Common myeloid progenitor, CD34-positive (primary cell): ENCODE measurements around the gene NEK8.

Experiments used
- CTCF ChIA-PET: fragments of 350-600 bp; sonication (Branson Sonifier 250); formaldehyde crosslinking; loops from one replicate; lab custom pipeline; 2021; ENCODE audit warnings: antibody characterized with exemption; lab: Charles Lee
- POLR2A ChIA-PET: fragments of 350-600 bp; sonication (Branson Sonifier 250); formaldehyde crosslinking; loops from one replicate; lab custom pipeline; 2021; ENCODE audit warnings: antibody characterized with exemption; lab: Charles Lee
- DNase-seq, 3 donors: peaks; one replicate each; pipeline versions ENCODE4 v3.0.0 to v3.0.0-alpha.2; 2013
- H3K27ac ChIP-seq, 2 experiments: 1 replicate in 1 of 2; 2 replicates in 1 of 2; pipeline ENCODE4 v1.7.0; 2013; ENCODE audit warnings: inconsistent platforms in 2 of 2, low read length in 2 of 2, mild to moderate bottlenecking in 2 of 2, low read depth in 1 of 2, moderate library complexity in 1 of 2; ENCODE audit not compliant: severe bottlenecking in 2 of 2, insufficient read depth in 1 of 2, poor library complexity in 1 of 2
- H3K27me3 ChIP-seq, 5 experiments: replicated peaks in 2 of 5; 1 replicate in 3 of 5; 2 replicates in 2 of 5; pipeline versions ENCODE4 v1.6.1 to v1.7.0; 2013; ENCODE audit warnings: low read length in 4 of 5, mild to moderate bottlenecking in 2 of 5, moderate library complexity in 2 of 5, inconsistent platforms in 1 of 5; ENCODE audit not compliant: insufficient read depth in 5 of 5, control insufficient read depth in 4 of 5
- H3K36me3 ChIP-seq, 4 experiments: 1 replicate in 2 of 4; 2 replicates in 2 of 4; pipeline versions ENCODE4 v1.6.1 to v1.7.0; 2013; ENCODE audit warnings: low read length in 3 of 4, control low read depth in 1 of 4, mild to moderate bottlenecking in 1 of 4; ENCODE audit not compliant: control insufficient read depth in 4 of 4, insufficient read depth in 4 of 4
- H3K4me1 ChIP-seq, 4 experiments: 1 replicate in 3 of 4; 2 replicates in 1 of 4; pipeline versions ENCODE4 v1.6.1 to v1.7.1; 2013; ENCODE audit warnings: low read length in 3 of 4, mild to moderate bottlenecking in 3 of 4, control low read depth in 1 of 4, inconsistent platforms in 1 of 4, moderate library complexity in 1 of 4; ENCODE audit not compliant: control insufficient read depth in 4 of 4, insufficient read depth in 4 of 4; ENCODE audit errors: control extremely low read depth in 1 of 4
- H3K4me3 ChIP-seq, 7 experiments: 1 replicate in 4 of 7; 2 replicates in 3 of 7; pipeline versions ENCODE4 v1.5.1 to v1.7.0; 2013; ENCODE audit warnings: mild to moderate bottlenecking in 7 of 7, low read length in 6 of 7, moderate library complexity in 6 of 7, inconsistent platforms in 2 of 7, low read depth in 2 of 7, control low read depth in 1 of 7; ENCODE audit not compliant: insufficient read depth in 4 of 7, control insufficient read depth in 1 of 7; ENCODE audit errors: extremely low read depth in 1 of 7
- H3K9me3 ChIP-seq, 5 experiments: 1 replicate in 4 of 5; 2 replicates in 1 of 5; pipeline versions ENCODE4 v1.6.1 to v1.7.1; 2013; ENCODE audit warnings: low read length in 4 of 5, mild to moderate bottlenecking in 2 of 5, inconsistent platforms in 1 of 5, low read depth in 1 of 5, moderate library complexity in 1 of 5; ENCODE audit not compliant: control insufficient read depth in 4 of 5, insufficient read depth in 2 of 5; ENCODE audit errors: control extremely low read depth in 1 of 5
- WGBS: methylation state at CpG from one replicate; pipeline ENCODE4 v1.1.5; 2013; ENCODE audit not compliant: insufficient coverage; 5-methylcytosine and 5-hydroxymethylcytosine counted together

Gene NEK8

GRCh38 chr17:28724500-28725165, 4.0 kb upstream of the NEK8 start:
- no peaks in the 10 kb centered on the region for H3K9me3 ChIP-seq
- WGBS: 96% methylated on average over 10 of the region's 10 CpGs
- peaks cover 9 to 68% (median 58%) of the 10 kb centered on the region in 4 experiments for H3K4me1 ChIP-seq
- H3K4me3 ChIP-seq: peak overlapping the region in 1 of 7 experiments; percentile 67
- ChIA-PET CTCF (interaction anchor here (1.1 to 17.9 kb wide), 5 partner anchors 13 to 393 kb away, joined by 3 to 507 read pairs (median 7); partner anchors contain the start of genes PROCA1 and TRAF4), POLR2A (interaction anchor here (0.5 to 0.6 kb wide), 2 partner anchors 21 to 1380 kb away, joined by 3 read pairs; no protein-coding TSS in a partner anchor)
- H3K27me3 ChIP-seq: no peaks in the 10 kb centered on the region
- no peak overlapping the region for H3K27ac ChIP-seq
- no peak for DNase-seq
- H3K36me3 ChIP-seq: peaks cover 8 to 50% (median 34%) of the 10 kb centered on the region in 4 experiments

- CTCF ChIA-PET: interaction anchor here (1.1 to 17.9 kb wide), 6 partner anchors 14 to 392 kb away, joined by 3 to 507 read pairs (median 14); partner anchors contain the start of genes PROCA1 and TRAF4
- DNase-seq: peak in 1 of 3 donors; percentile 28
- peak overlapping the region in 1 of 2 experiments; percentile 61 for H3K27ac ChIP-seq
Observed at GRCh38 chr17:28725166-28725659, 3.4 kb upstream of the NEK8 start.

GRCh38 chr17:28725660-28726225, 2.8 kb upstream of the NEK8 start:
- WGBS: 3% methylated on average over 25 of the region's 45 CpGs
- Histone ChIP-seq H3K4me3 (peak overlapping the region; percentile 27 to 91 (median 67)), H3K27ac (peak overlapping the region in 1 of 2 experiments; percentile 61), H3K4me1 (peaks cover 9 to 68% (median 53%) of the 10 kb centered on the region in 4 experiments), H3K27me3 (no peaks in the 10 kb centered on the region), H3K36me3 (peaks cover 8 to 43% (median 34%) of the 10 kb centered on the region in 4 experiments), H3K9me3 (no peaks in the 10 kb centered on the region)
- ChIA-PET CTCF (interaction anchor here (1.0 to 17.9 kb wide), 17 partner anchors 9 to 1271 kb away, joined by 3 to 507 read pairs (median 6); partner anchors contain the start of genes DHRS13, PROCA1 and TRAF4), POLR2A (interaction anchor here (1.1 to 3.6 kb wide), 3 partner anchors 16 to 30 kb away, joined by 5 to 87 read pairs (median 9); partner anchors contain the start of gene TRAF4)
- no peak for DNase-seq

More at GRCh38 chr17:28725166-28725659, 3.4 kb upstream of the NEK8 start:
- Histone ChIP-seq H3K9me3 (no peaks in the 10 kb centered on the region), H3K4me3 (peak overlapping the region in 6 of 7 experiments; percentile 50 to 91 (median 67)), H3K36me3 (peaks cover 8 to 49% (median 34%) of the 10 kb centered on the region in 4 experiments), H3K4me1 (peaks cover 9 to 68% (median 57%) of the 10 kb centered on the region in 4 experiments), H3K27me3 (no peaks in the 10 kb centered on the region)
- POLR2A ChIA-PET: interaction anchor here (0.5 to 0.6 kb wide), 2 partner anchors 21 to 1379 kb away, joined by 3 read pairs; no protein-coding TSS in a partner anchor
- 63% methylated on average over 13 of the region's 20 CpGs for WGBS

GRCh38 chr17:28726226-28726626, 2.4 kb upstream of the NEK8 start, which contains the start of gene TLCD1:
TLCD1 (minus strand) TSS chr17:28726233; CDS start chr17:28726097, 136 bp downstream.
- no peaks in the 10 kb centered on the region for H3K9me3 ChIP-seq
- H3K27me3 ChIP-seq: no peaks in the 10 kb centered on the region
- H3K36me3 ChIP-seq: peaks cover 8 to 38% (median 34%) of the 10 kb centered on the region in 4 experiments
- CTCF ChIA-PET: interaction anchor here (0.6 to 17.9 kb wide), 21 partner anchors 9 to 1271 kb away, joined by 3 to 507 read pairs (median 5); partner anchors contain the start of genes DHRS13, PROCA1 and TRAF4
- POLR2A ChIA-PET: interaction anchor here (1.0 to 3.6 kb wide), 4 partner anchors 15 to 30 kb away, joined by 3 to 87 read pairs (median 7); partner anchors contain the start of genes PROCA1 and TRAF4
- peak; percentile 61 to 80 (median 79) for DNase-seq
- peak within 1 kb of the TSS; percentile 51 to 91 (median 83) for H3K4me3 ChIP-seq
- peak within 1 kb of the TSS in 1 of 2 experiments; percentile 94 for H3K27ac ChIP-seq
- WGBS: 0% methylated on average over 37 of the region's 49 CpGs
- H3K4me1 ChIP-seq: peaks cover 8 to 63% (median 48%) of the 10 kb centered on the region in 4 experiments

GRCh38 chr17:28726627-28727491, 1.7 kb upstream of the NEK8 start:
- DNase-seq: peak; percentile 90 to 92 (median 92)
- ChIA-PET CTCF (interaction anchor here (0.6 to 17.9 kb wide), 28 partner anchors 8 to 1272 kb away, joined by 3 to 507 read pairs (median 4); partner anchors contain the start of genes DHRS13, FAM222B, PROCA1 and SDF2), POLR2A (interaction anchor here (1.0 to 3.6 kb wide), 5 partner anchors 14 to 37 kb away, joined by 3 to 87 read pairs (median 5); partner anchors contain the start of genes PROCA1 and TRAF4)
- peak overlapping the region; percentile 51 to 91 (median 83) for H3K4me3 ChIP-seq
- H3K9me3 ChIP-seq: no peaks in the 10 kb centered on the region
- H3K27me3 ChIP-seq: no peaks in the 10 kb centered on the region
- WGBS: 0% methylated on average over 51 of the region's 57 CpGs
- peak overlapping the region in 1 of 2 experiments; percentile 94 for H3K27ac ChIP-seq
- peaks cover 5 to 56% (median 41%) of the 10 kb centered on the region in 4 experiments for H3K4me1 ChIP-seq
- peaks cover 8 to 32% (median 29%) of the 10 kb centered on the region in 4 experiments for H3K36me3 ChIP-seq

- ChIA-PET CTCF (interaction anchor here (17.9 kb wide), 1 partner anchor 16 kb away, joined by 507 read pairs; the partner anchor contains the start of gene TRAF4), POLR2A (no interaction called here)
- Histone ChIP-seq H3K4me1 (peaks cover 5 to 36% (median 32%) of the 10 kb centered on the region in 4 experiments), H3K9me3 (no peaks in the 10 kb centered on the region), H3K4me3 (no peak overlapping the region), H3K27me3 (no peaks in the 10 kb centered on the region), H3K27ac (no peak overlapping the region), H3K36me3 (peaks cover 0 to 7% (median 3%) of the 10 kb centered on the region in 4 experiments)
- WGBS: 97% methylated on average over 11 of the region's 11 CpGs
- DNase-seq: no peak
Observed at GRCh38 chr17:28729950-28730330, 1.4 kb downstream of the NEK8 start.
